Measurements from ENCODE around the gene VTA1.

VTA1 gene

DNA sequence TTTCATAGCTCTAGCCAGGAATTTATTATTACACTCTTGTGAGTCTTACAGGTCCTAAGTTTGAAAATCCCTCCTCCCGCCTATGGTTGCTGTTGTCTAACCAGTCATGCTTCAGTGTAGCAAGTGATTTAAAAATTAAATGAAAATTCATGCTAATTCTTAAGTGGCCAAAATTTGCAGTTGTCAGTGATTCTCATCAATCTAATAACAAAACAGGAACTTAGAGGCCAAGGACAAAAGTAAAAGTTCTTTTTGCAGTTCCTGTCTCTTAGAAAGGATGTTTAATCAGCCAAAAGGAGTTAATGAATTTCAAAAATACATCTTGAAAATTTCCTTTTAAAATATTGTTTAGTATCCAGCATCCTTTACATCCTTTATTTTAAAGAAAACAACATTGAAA, 36.3 kb downstream of the VTA1 start:
- Histone ChIP-seq H3K4me2 (ENCODE audit: low read depth, low read length, poor library complexity, severe bottlenecking) (no peak overlapping the region), H3K27me3 (ENCODE audit: insufficient read depth, low read length, poor library complexity, severe bottlenecking) (no peaks in the 10 kb centered on the region), H4K20me1 (ENCODE audit: insufficient read depth, low read length, poor library complexity, severe bottlenecking) (no peaks in the 10 kb centered on the region), H3K9ac (ENCODE audit: low read depth, low read length, poor library complexity, severe bottlenecking) (no peak overlapping the region), H3K4me3 (ENCODE audit: low read length, poor library complexity, severe bottlenecking) (no peak overlapping the region), H3K9me2 (replicated peaks; ENCODE audit: low read depth, low read length) (no peaks in the 10 kb centered on the region), H3K4me1 (ENCODE audit: insufficient read depth, low read length, poor library complexity, severe bottlenecking) (peaks cover 35% of the 10 kb centered on the region), H3K9me3 (ENCODE audit: insufficient read depth, low read depth, low read length) (0 out of 2 replicates have a peak, but pooled peaks cover under 1% of the 10 kb centered on the region), H2AFZ (ENCODE audit: low read length) (no peak overlapping the region), H3K79me2 (ENCODE audit: insufficient read depth, low read length) (no peaks in the 10 kb centered on the region), H3F3A (ENCODE audit: low read depth) (peaks cover 3% of the 10 kb centered on the region; the same call in 1 of the 2 replicates), H3K36me3 (ENCODE audit: insufficient read depth, low read length) (peaks cover 13% of the 10 kb centered on the region; the same call in 1 of the 2 replicates)
- TF ChIP-seq, protein P1, sequence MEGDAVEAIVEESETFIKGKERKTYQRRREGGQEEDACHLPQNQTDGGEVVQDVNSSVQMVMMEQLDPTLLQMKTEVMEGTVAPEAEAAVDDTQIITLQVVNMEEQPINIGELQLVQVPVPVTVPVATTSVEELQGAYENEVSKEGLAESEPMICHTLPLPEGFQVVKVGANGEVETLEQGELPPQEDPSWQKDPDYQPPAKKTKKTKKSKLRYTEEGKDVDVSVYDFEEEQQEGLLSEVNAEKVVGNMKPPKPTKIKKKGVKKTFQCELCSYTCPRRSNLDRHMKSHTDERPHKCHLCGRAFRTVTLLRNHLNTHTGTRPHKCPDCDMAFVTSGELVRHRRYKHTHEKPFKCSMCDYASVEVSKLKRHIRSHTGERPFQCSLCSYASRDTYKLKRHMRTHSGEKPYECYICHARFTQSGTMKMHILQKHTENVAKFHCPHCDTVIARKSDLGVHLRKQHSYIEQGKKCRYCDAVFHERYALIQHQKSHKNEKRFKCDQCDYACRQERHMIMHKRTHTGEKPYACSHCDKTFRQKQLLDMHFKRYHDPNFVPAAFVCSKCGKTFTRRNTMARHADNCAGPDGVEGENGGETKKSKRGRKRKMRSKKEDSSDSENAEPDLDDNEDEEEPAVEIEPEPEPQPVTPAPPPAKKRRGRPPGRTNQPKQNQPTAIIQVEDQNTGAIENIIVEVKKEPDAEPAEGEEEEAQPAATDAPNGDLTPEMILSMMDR (conservative IDR thresholded peaks at IDR 0.05; ENCODE audit: low read length): no peak
- no peak for TF ChIP-seq EZH2phosphoT487 (IDR thresholded peaks at IDR 0.05; ENCODE audit: borderline replicate concordance)

GRCh38 chr6:142184307-142184706, 37.2 kb downstream of the VTA1 start:
- H3F3A ChIP-seq (ENCODE audit: low read depth): peaks cover 3% of the 10 kb centered on the region; the same call in 1 of the 2 replicates
- peaks cover 5% of the 10 kb centered on the region; the same call in 1 of the 2 replicates for H3K36me3 ChIP-seq (ENCODE audit: insufficient read depth, low read length)
- no peaks in the 10 kb centered on the region for H3K79me2 ChIP-seq (ENCODE audit: insufficient read depth, low read length)
- no peak for TF ChIP-seq EZH2phosphoT487 (IDR thresholded peaks at IDR 0.05; ENCODE audit: borderline replicate concordance)
- TF ChIP-seq, protein P1 (conservative IDR thresholded peaks at IDR 0.05; ENCODE audit: low read length): no peak
- H3K27me3 ChIP-seq (ENCODE audit: insufficient read depth, low read length, poor library complexity, severe bottlenecking): no peaks in the 10 kb centered on the region
- no peak overlapping the region for H3K4me2 ChIP-seq (ENCODE audit: low read depth, low read length, poor library complexity, severe bottlenecking)
- no peaks in the 10 kb centered on the region for H3K9me2 ChIP-seq (replicated peaks; ENCODE audit: low read depth, low read length)
- peaks cover 35% of the 10 kb centered on the region for H3K4me1 ChIP-seq (ENCODE audit: insufficient read depth, low read length, poor library complexity, severe bottlenecking)
- no peak overlapping the region for H3K9ac ChIP-seq (ENCODE audit: low read depth, low read length, poor library complexity, severe bottlenecking)
- no peaks in the 10 kb centered on the region for H3K9me3 ChIP-seq (ENCODE audit: insufficient read depth, low read depth, low read length)
- no peaks in the 10 kb centered on the region for H4K20me1 ChIP-seq (ENCODE audit: insufficient read depth, low read length, poor library complexity, severe bottlenecking)
- no peak overlapping the region for H2AFZ ChIP-seq (ENCODE audit: low read length)
- no peak overlapping the region for H3K4me3 ChIP-seq (ENCODE audit: low read length, poor library complexity, severe bottlenecking)

GRCh38 chr6:142185641-142186040, 38.6 kb downstream of the VTA1 start:
- H3K36me3 ChIP-seq (ENCODE audit: insufficient read depth, low read length): peaks cover 10% of the 10 kb centered on the region; the same call in 1 of the 2 replicates
- no peaks in the 10 kb centered on the region for H4K20me1 ChIP-seq (ENCODE audit: insufficient read depth, low read length, poor library complexity, severe bottlenecking)
- H3F3A ChIP-seq (ENCODE audit: low read depth): peaks cover 3% of the 10 kb centered on the region; the same call in 1 of the 2 replicates
- no peak overlapping the region for H3K9ac ChIP-seq (ENCODE audit: low read depth, low read length, poor library complexity, severe bottlenecking)
- no peak overlapping the region for H2AFZ ChIP-seq (ENCODE audit: low read length)
- TF ChIP-seq, protein P1 (conservative IDR thresholded peaks at IDR 0.05; ENCODE audit: low read length): no peak
- no peak for TF ChIP-seq EZH2phosphoT487 (IDR thresholded peaks at IDR 0.05; ENCODE audit: borderline replicate concordance)
- H3K4me1 ChIP-seq (ENCODE audit: insufficient read depth, low read length, poor library complexity, severe bottlenecking): peaks cover 35% of the 10 kb centered on the region
- no peaks in the 10 kb centered on the region for H3K79me2 ChIP-seq (ENCODE audit: insufficient read depth, low read length)
- no peaks in the 10 kb centered on the region for H3K9me3 ChIP-seq (ENCODE audit: insufficient read depth, low read depth, low read length)
- H3K9me2 ChIP-seq (replicated peaks; ENCODE audit: low read depth, low read length): no peaks in the 10 kb centered on the region
- peak overlapping the region; percentile 56 for H3K4me2 ChIP-seq (ENCODE audit: low read depth, low read length, poor library complexity, severe bottlenecking)
- H3K4me3 ChIP-seq (ENCODE audit: low read length, poor library complexity, severe bottlenecking): peak overlapping the region; percentile 4
- no peaks in the 10 kb centered on the region for H3K27me3 ChIP-seq (ENCODE audit: insufficient read depth, low read length, poor library complexity, severe bottlenecking)
